OCI-LY3 (cell line): ENCODE results near the gene PDE4C.

Source experiments
- H2AFZ ChIP-seq: fragments of 200-600, 300-600 bp; shearing (Covaris generic); 2 replicates; pipeline ENCODE4 v1.6.0; 2014; ENCODE audit warnings: antibody characterized with exemption, low read depth, low read length
- H3K27ac ChIP-seq: fragments of 200-600, 300-600 bp; sonication (generic); 2 replicates; pipeline ENCODE4 v1.5.1; 2014; ENCODE audit warnings: mild to moderate bottlenecking, low read length, moderate library complexity, mixed read lengths
- H3K27me3 ChIP-seq: fragments of 200-600, 300-600 bp; sonication (generic); 2 replicates; pipeline ENCODE4 v1.6.1; 2014; ENCODE audit warnings: low read depth, low read length, mixed read lengths
- H3K36me3 ChIP-seq: fragments of 200-600, 300-600 bp; sonication (generic); replicated peaks from 2 replicates; pipeline ENCODE3; 2014; ENCODE audit warnings: low read depth, low read length, mixed read lengths
- H3K4me1 ChIP-seq: fragments of 300-600, 200-600 bp; sonication (generic); 2 replicates; pipeline ENCODE4 v1.6.1; 2014; ENCODE audit warnings: low read length, mixed read lengths
- H3K4me2 ChIP-seq: fragments of 200-600, 300-600 bp; sonication (generic); 2 replicates; pipeline ENCODE4 v1.6.1; 2014; ENCODE audit warnings: low read length, mixed read lengths
- H3K4me3 ChIP-seq: fragments of 300-600, 200-600 bp; sonication (generic); 2 replicates; pipeline ENCODE4 v1.5.1; 2014; ENCODE audit warnings: antibody characterized with exemption, mild to moderate bottlenecking, low read length, moderate library complexity
- H3K79me2 ChIP-seq: fragments of 300-600, 200-600 bp; shearing (Covaris generic); 2 replicates; pipeline ENCODE4 v1.6.1; 2014; ENCODE audit warnings: mild to moderate bottlenecking, low read length, mixed read lengths
- H3K9ac ChIP-seq: fragments of 300-600, 200-600 bp; shearing (Covaris generic); 2 replicates; pipeline ENCODE4 v1.6.0; 2014; ENCODE audit warnings: mild to moderate bottlenecking, low read length, moderate library complexity
- H3K9me3 ChIP-seq: fragments of 200-600, 300-600 bp; shearing (Covaris generic); 2 replicates; pipeline ENCODE4 v1.6.1; 2014; ENCODE audit warnings: low read length, mixed read lengths; ENCODE audit not compliant: insufficient read depth
- H4K20me1 ChIP-seq: fragments of 200-600, 300-600 bp; sonication (generic); 2 replicates; pipeline ENCODE4 v1.6.1; 2016; ENCODE audit warnings: low read length, mixed read lengths; ENCODE audit not compliant: insufficient read depth
- CTCF ChIP-seq: fragments of 200-600, 300-600 bp; sonication (generic); IDR thresholded peaks from 2 replicates; pipeline ENCODE4 v1.5.1; 2014; ENCODE audit warnings: antibody characterized with exemption, low read length, low read depth
- EZH2phosphoT487 ChIP-seq: fragments of 200-600 bp; shearing (Covaris generic); IDR thresholded peaks from 2 replicates; pipeline ENCODE4 v1.6.1; 2018; ENCODE audit warnings: antibody characterized with exemption, mixed run types, low read depth

The PDE4C gene

GRCh38 chr19:18190278-18190677 is 36.0 kb downstream of the PDE4C start:
- Histone ChIP-seq H4K20me1 (no peaks in the 10 kb centered on the region; the same call in 1 of the 2 replicates), H3K27ac (no peak overlapping the region), H3K27me3 (no peaks in the 10 kb centered on the region), H3K79me2 (peaks cover 12% of the 10 kb centered on the region), H3K4me1 (peaks cover 20% of the 10 kb centered on the region), H3K4me2 (no peak overlapping the region), H3K4me3 (no peak overlapping the region), H3K36me3 (no peaks in the 10 kb centered on the region), H2AFZ (no peak overlapping the region), H3K9ac (no peak overlapping the region), H3K9me3 (no peaks in the 10 kb centered on the region)
- no peak for TF ChIP-seq EZH2phosphoT487

- Histone ChIP-seq H3K79me2 (no peaks in the 10 kb centered on the region), H3K9me3 (no peaks in the 10 kb centered on the region), H3K9ac (no peak overlapping the region), H3K4me2 (no peak overlapping the region), H3K36me3 (peaks cover 2% of the 10 kb centered on the region), H3K27me3 (no peaks in the 10 kb centered on the region), H3K27ac (no peak overlapping the region), H3K4me1 (peaks cover 3% of the 10 kb centered on the region; the same call in 1 of the 2 replicates), H2AFZ (no peak overlapping the region), H3K4me3 (no peak overlapping the region), H4K20me1 (no peaks in the 10 kb centered on the region)
- TF ChIP-seq CTCF (no peak), EZH2phosphoT487 (no peak)
Measured at GRCh38 chr19:18185538-18185937, 40.7 kb downstream of the PDE4C start.

GRCh38 chr19:18183529-18183928 is 42.7 kb downstream of the PDE4C start:
- Histone ChIP-seq H4K20me1 (no peaks in the 10 kb centered on the region), H3K79me2 (no peaks in the 10 kb centered on the region), H3K4me1 (peaks cover 4% of the 10 kb centered on the region; the same call in 1 of the 2 replicates), H3K9me3 (no peaks in the 10 kb centered on the region), H3K36me3 (peaks cover 8% of the 10 kb centered on the region), H3K27ac (no peak overlapping the region), H3K4me2 (no peak overlapping the region), H2AFZ (no peak overlapping the region), H3K27me3 (no peaks in the 10 kb centered on the region), H3K4me3 (no peak overlapping the region), H3K9ac (no peak overlapping the region)
- TF ChIP-seq CTCF (no peak), EZH2phosphoT487 (no peak)

- H3K27ac ChIP-seq = no peak overlapping the region
- TF ChIP-seq CTCF (no peak), EZH2phosphoT487 (no peak)
- H3K4me1 ChIP-seq = peaks cover 10% of the 10 kb centered on the region
Measured at GRCh38 chr19:18179957-18180356, 46.3 kb downstream of the PDE4C start.

More at GRCh38 chr19:18179957-18180356, 46.3 kb downstream of the PDE4C start:
- Histone ChIP-seq H3K9ac (no peak overlapping the region), H3K36me3 (peaks cover 39% of the 10 kb centered on the region), H2AFZ (no peak overlapping the region), H3K4me3 (no peak overlapping the region), H3K4me2 (no peak overlapping the region), H3K79me2 (peaks cover 14% of the 10 kb centered on the region), H3K9me3 (no peaks in the 10 kb centered on the region), H4K20me1 (peaks cover 22% of the 10 kb centered on the region), H3K27me3 (no peaks in the 10 kb centered on the region)
